Ishikawa (cell line): ENCODE data around the gene UBA1.

Source experiments
- CEBPB ChIP-seq: IDR thresholded peaks from 2 replicates; pipeline ENCODE4 v1.6.1; 2012
- EP300 ChIP-seq: IDR thresholded peaks from 2 replicates; pipeline ENCODE4 v1.6.1; 2012; ENCODE audit warnings: borderline replicate concordance
- RAD21 ChIP-seq: IDR thresholded peaks from 2 replicates; pipeline ENCODE4 v1.6.1; 2012; ENCODE audit warnings: low read depth
- REST ChIP-seq: IDR thresholded peaks from 2 replicates; pipeline ENCODE4 v1.6.1; 2012; ENCODE audit warnings: low read depth, mild to moderate bottlenecking
- TAF1 ChIP-seq: IDR thresholded peaks from 2 replicates; pipeline ENCODE4 v1.6.1; 2012; ENCODE audit warnings: low read depth, mild to moderate bottlenecking
- TF ChIP-seq, protein P1 (sequence below): IDR thresholded peaks from 2 replicates; pipeline ENCODE4 v1.6.1; 2012
- TF ChIP-seq, protein P2 (sequence below): IDR thresholded peaks from 2 replicates; pipeline ENCODE4 v1.6.1; 2012

GRCh38 chrX:47172971-47173792 is 20.4 kb upstream of the UBA1 start:
- TF ChIP-seq REST (no peak), CEBPB (no peak), TAF1 (no peak), RAD21 (no peak), EP300 (no peak)
- TF ChIP-seq, protein P1, sequence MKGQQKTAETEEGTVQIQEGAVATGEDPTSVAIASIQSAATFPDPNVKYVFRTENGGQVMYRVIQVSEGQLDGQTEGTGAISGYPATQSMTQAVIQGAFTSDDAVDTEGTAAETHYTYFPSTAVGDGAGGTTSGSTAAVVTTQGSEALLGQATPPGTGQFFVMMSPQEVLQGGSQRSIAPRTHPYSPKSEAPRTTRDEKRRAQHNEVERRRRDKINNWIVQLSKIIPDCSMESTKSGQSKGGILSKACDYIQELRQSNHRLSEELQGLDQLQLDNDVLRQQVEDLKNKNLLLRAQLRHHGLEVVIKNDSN: no peak
- TF ChIP-seq, protein P2, sequence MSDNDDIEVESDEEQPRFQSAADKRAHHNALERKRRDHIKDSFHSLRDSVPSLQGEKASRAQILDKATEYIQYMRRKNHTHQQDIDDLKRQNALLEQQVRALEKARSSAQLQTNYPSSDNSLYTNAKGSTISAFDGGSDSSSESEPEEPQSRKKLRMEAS: no peak
